Urothelium cell line (cell line): ENCODE data around the gene RBFOX2.

Experiments used
- DNase-seq: peaks from one replicate; pipeline ENCODE4 v3.0.0; 2011; ENCODE audit warnings: low spot score, mixed read lengths
- FAIRE-seq: peaks from 2 replicates; lab custom pipeline; 2011; peaks lifted over from hg19 to GRCh38; lab: Jason Lieb, UNC

RBFOX2 gene

GRCh38 chr22:35873426-35873825 is 155.2 kb downstream of the RBFOX2 start:
- FAIRE-seq: peak; percentile 40
- no peak for DNase-seq

GRCh38 chr22:35872451-35872850 is 156.2 kb downstream of the RBFOX2 start:
- no peak for FAIRE-seq
- no peak for DNase-seq

GRCh38 chr22:35870517-35871293 is 157.9 kb downstream of the RBFOX2 start:
- DNase-seq (no peak), FAIRE-seq (no peak)

GRCh38 chr22:35868938-35869337 is 159.7 kb downstream of the RBFOX2 start:
- DNase-seq (peak; percentile 31), FAIRE-seq (no peak)

- DNase-seq: no peak
- FAIRE-seq: no peak
These were observed 162.0 kb downstream of the RBFOX2 start for GRCh38 chr22:35866651-35867050.

- no peak for FAIRE-seq
- DNase-seq: no peak
These were observed 164.0 kb downstream of the RBFOX2 start for GRCh38 chr22:35864545-35865165.

GRCh38 chr22:35863432-35863831 is 165.2 kb downstream of the RBFOX2 start:
- FAIRE-seq (no peak), DNase-seq (no peak)

GRCh38 chr22:35862697-35863096 is 165.9 kb downstream of the RBFOX2 start:
- no peak for FAIRE-seq
- no peak for DNase-seq

- FAIRE-seq (no peak), DNase-seq (no peak)
These were observed 167.2 kb downstream of the RBFOX2 start for GRCh38 chr22:35861451-35861850.

GRCh38 chr22:35860837-35861236 is 167.8 kb downstream of the RBFOX2 start:
- FAIRE-seq: no peak
- no peak for DNase-seq

GRCh38 chr22:35860087-35860733 is 168.4 kb downstream of the RBFOX2 start:
- FAIRE-seq: no peak
- DNase-seq: no peak

- DNase-seq (no peak), FAIRE-seq (no peak)
These were observed 174.3 kb downstream of the RBFOX2 start for GRCh38 chr22:35854334-35854733.

GRCh38 chr22:35852076-35852475 is 176.5 kb downstream of the RBFOX2 start:
- DNase-seq (no peak), FAIRE-seq (no peak)

GRCh38 chr22:35850831-35851230 is 177.8 kb downstream of the RBFOX2 start:
- FAIRE-seq: no peak
- DNase-seq: no peak

GRCh38 chr22:35846804-35847203 is 181.8 kb downstream of the RBFOX2 start:
- no peak for DNase-seq
- no peak for FAIRE-seq

- FAIRE-seq (no peak), DNase-seq (no peak)
These were observed 183.7 kb downstream of the RBFOX2 start for GRCh38 chr22:35844886-35845285.

- DNase-seq (peak; percentile 66), FAIRE-seq (no peak)
These were observed 185.7 kb downstream of the RBFOX2 start for GRCh38 chr22:35842954-35843353.

GRCh38 chr22:35842519-35842913 is 186.1 kb downstream of the RBFOX2 start:
- no peak for FAIRE-seq
- no peak for DNase-seq

GRCh38 chr22:35841907-35842518 is 186.6 kb downstream of the RBFOX2 start:
- no peak for FAIRE-seq
- DNase-seq: no peak

- FAIRE-seq (peak; percentile 99), DNase-seq (peak; percentile 92)
These were observed 188.3 kb downstream of the RBFOX2 start for GRCh38 chr22:35840302-35840739.

GRCh38 chr22:35839841-35840301 is 188.8 kb downstream of the RBFOX2 start:
- FAIRE-seq: no peak
- DNase-seq: peak; percentile 17
